ENCODE data around the gene TIMM17A.

DNA sequence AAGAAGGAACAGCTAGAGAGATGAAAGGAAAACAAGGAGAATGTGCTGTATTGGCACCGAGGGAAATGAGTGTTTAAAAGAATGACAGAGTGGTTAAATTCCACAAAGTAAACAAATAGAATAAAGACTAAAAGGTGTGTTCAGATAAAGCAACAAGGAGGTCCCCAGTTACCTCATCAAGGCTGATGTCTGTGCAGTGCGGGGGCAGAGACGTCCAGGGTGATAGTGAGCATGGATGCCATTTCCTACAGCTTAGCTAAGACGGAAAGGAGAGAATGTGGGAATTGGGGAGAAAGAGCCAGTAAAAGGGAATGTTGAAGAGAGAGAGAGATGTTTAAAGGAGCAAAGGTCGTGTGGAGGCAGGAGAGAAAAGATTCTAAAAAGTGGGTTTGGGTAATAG lies 24.5 kb upstream of the TIMM17A start:
- TF ChIP-seq CREB1 (IDR thresholded peaks at IDR 0.05; ENCODE audit: low read depth) (no peak), CEBPB (IDR thresholded peaks at IDR 0.05) (no peak), FOXM1 (IDR thresholded peaks at IDR 0.05; ENCODE audit: borderline replicate concordance, low read depth) (no peak), TCF12 (IDR thresholded peaks at IDR 0.05; ENCODE audit: low read depth) (no peak), ZBTB7A (IDR thresholded peaks at IDR 0.05; ENCODE audit: low read depth) (no peak), YY1 (IDR thresholded peaks at IDR 0.05; ENCODE audit: low read depth) (no peak), RAD21 (IDR thresholded peaks at IDR 0.05; ENCODE audit: low read depth) (no peak), TAF1 (IDR thresholded peaks at IDR 0.05; ENCODE audit: low read depth) (no peak)
- TF ChIP-seq, protein P1, sequence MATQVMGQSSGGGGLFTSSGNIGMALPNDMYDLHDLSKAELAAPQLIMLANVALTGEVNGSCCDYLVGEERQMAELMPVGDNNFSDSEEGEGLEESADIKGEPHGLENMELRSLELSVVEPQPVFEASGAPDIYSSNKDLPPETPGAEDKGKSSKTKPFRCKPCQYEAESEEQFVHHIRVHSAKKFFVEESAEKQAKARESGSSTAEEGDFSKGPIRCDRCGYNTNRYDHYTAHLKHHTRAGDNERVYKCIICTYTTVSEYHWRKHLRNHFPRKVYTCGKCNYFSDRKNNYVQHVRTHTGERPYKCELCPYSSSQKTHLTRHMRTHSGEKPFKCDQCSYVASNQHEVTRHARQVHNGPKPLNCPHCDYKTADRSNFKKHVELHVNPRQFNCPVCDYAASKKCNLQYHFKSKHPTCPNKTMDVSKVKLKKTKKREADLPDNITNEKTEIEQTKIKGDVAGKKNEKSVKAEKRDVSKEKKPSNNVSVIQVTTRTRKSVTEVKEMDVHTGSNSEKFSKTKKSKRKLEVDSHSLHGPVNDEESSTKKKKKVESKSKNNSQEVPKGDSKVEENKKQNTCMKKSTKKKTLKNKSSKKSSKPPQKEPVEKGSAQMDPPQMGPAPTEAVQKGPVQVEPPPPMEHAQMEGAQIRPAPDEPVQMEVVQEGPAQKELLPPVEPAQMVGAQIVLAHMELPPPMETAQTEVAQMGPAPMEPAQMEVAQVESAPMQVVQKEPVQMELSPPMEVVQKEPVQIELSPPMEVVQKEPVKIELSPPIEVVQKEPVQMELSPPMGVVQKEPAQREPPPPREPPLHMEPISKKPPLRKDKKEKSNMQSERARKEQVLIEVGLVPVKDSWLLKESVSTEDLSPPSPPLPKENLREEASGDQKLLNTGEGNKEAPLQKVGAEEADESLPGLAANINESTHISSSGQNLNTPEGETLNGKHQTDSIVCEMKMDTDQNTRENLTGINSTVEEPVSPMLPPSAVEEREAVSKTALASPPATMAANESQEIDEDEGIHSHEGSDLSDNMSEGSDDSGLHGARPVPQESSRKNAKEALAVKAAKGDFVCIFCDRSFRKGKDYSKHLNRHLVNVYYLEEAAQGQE (IDR thresholded peaks at IDR 0.05; ENCODE audit: low read depth) = no peak
